Caco-2 (cell line): Measurements from ENCODE around the gene ZBTB34. TPM values are rescaled to one million over a fixed set of nuclear protein-coding genes. Genes with fewer than 3 reads are reported as not detected.

ENCODE experiments used
- BruUV-seq: library from RNA; stranded (reverse); fragments of 400-500 nt; replicated peaks from 2 replicates; lab custom pipeline; 2021; lab: Mats Ljungman, UMichigan
- CTCF ChIA-PET: fragments of 300-600 bp; sonication (Branson Sonifier 250); formaldehyde crosslinking; loops from one replicate; lab custom pipeline; 2022; ENCODE audit warnings: antibody characterized with exemption; lab: Charles Lee
- POLR2A ChIA-PET: fragments of 300-600 bp; sonication (Branson Sonifier 250); formaldehyde crosslinking; loops from one replicate; lab custom pipeline; 2022; ENCODE audit warnings: antibody characterized with exemption; lab: Charles Lee
- DNase-seq, 2 experiments: peaks; one replicate each; pipeline versions ENCODE4 v3.0.0 to v3.0.0-alpha.2; 2020 to 2022
- H3K27me3 ChIP-seq: replicated peaks from 2 replicates; pipeline ENCODE4 v1.6.0; 2011; ENCODE audit warnings: low read length; ENCODE audit not compliant: control insufficient read depth, insufficient read depth
- H3K36me3 ChIP-seq: 2 replicates; pipeline ENCODE4 v1.5.1; 2011; ENCODE audit warnings: low read length; ENCODE audit not compliant: control insufficient read depth, insufficient read depth
- H3K4me1 ChIP-seq: fragments of 250-450 bp; sonication (Bioruptor Pico); 2 replicates; pipeline ENCODE4 v1.5.1; 2020; ENCODE audit warnings: mild to moderate bottlenecking
- H3K4me3 ChIP-seq: 2 replicates; pipeline ENCODE4 v1.5.1; 2011; ENCODE audit warnings: low read depth, mild to moderate bottlenecking, control low read depth, low read length
- H3K9me3 ChIP-seq: fragments of 250-450 bp; sonication (Bioruptor Pico); 2 replicates; pipeline ENCODE4 v1.5.1; 2020; ENCODE audit warnings: mild to moderate bottlenecking, moderate library complexity
- H3K27ac Mint-ChIP-seq: one replicate; pipeline ENCODE4 v1.8.0; 2022; ENCODE audit warnings: mixed read lengths; ENCODE audit not compliant: unreplicated experiment
- H3K27me3 Mint-ChIP-seq: one replicate; pipeline ENCODE4 v1.8.0; 2022; ENCODE audit warnings: mixed read lengths; ENCODE audit not compliant: insufficient read depth, unreplicated experiment
- H3K36me3 Mint-ChIP-seq: one replicate; pipeline ENCODE4 v1.8.0; 2022; ENCODE audit warnings: mild to moderate bottlenecking, mixed read lengths; ENCODE audit not compliant: insufficient read depth, unreplicated experiment
- H3K4me1 Mint-ChIP-seq: one replicate; pipeline ENCODE4 v1.8.0; 2022; ENCODE audit warnings: low read depth, mixed read lengths; ENCODE audit not compliant: unreplicated experiment
- H3K4me3 Mint-ChIP-seq: one replicate; pipeline ENCODE4 v1.8.0; 2022; ENCODE audit warnings: mild to moderate bottlenecking, moderate library complexity, mixed read lengths; ENCODE audit not compliant: unreplicated experiment
- H3K9me3 Mint-ChIP-seq: one replicate; pipeline ENCODE4 v1.8.0; 2022; ENCODE audit warnings: mixed read lengths; ENCODE audit not compliant: unreplicated experiment
- CTCF ChIP-seq, 2 experiments: fragments of 200-600 bp in 1 of 2; IDR thresholded peaks; 1 replicate in 1 of 2; 2 replicates in 1 of 2; pipeline versions ENCODE4 v1.5.1 to v1.8.0; 2011 to 2022; ENCODE audit warnings: antibody characterized with exemption in 1 of 2, control low read depth in 1 of 2, inconsistent platforms in 1 of 2, low read depth in 1 of 2, low read length in 1 of 2, mild to moderate bottlenecking in 1 of 2, moderate library complexity in 1 of 2; ENCODE audit not compliant: insufficient read depth in 1 of 2, severe bottlenecking in 1 of 2, unreplicated experiment in 1 of 2
- intact Hi-C: fragments of 100-400 bp; cut with micrococcal nuclease; formaldehyde crosslinking; loops from one replicate; pipeline ENCODE4 v1.10.0; 2022; ENCODE audit not compliant: unreplicated experiment
- total RNA-seq: library from RNA; stranded (reverse); gene quantifications from 2 replicates; pipeline ENCODE4 v1.2.3, GENCODE V29; 2022

The ZBTB34 gene
- total RNA-seq, 1 experiment from 2014 or later = 17.1 TPM

GRCh38 chr9:126851286-126851880, 9.1 kb upstream of the ZBTB34 start:
- no peak for DNase-seq
- no peak overlapping the region for H3K4me3 ChIP-seq
- intact Hi-C loops = no loop called here
- no peaks in the 10 kb centered on the region; the same call in 1 of the 2 replicates for H3K27me3 ChIP-seq
- Mint-ChIP-seq H3K27ac (no peak overlapping the region), H3K9me3 (no peaks in the 10 kb centered on the region), H3K27me3 (no peaks in the 10 kb centered on the region), H3K4me1 (no peaks in the 10 kb centered on the region), H3K36me3 (peaks cover under 1% of the 10 kb centered on the region), H3K4me3 (no peak overlapping the region)
- POLR2A ChIA-PET = no interaction called here
- no TSS peak for BruUV-seq
- CTCF ChIA-PET = no interaction called here
- H3K4me1 ChIP-seq = no peaks in the 10 kb centered on the region
- no peaks in the 10 kb centered on the region for H3K36me3 ChIP-seq
- H3K9me3 ChIP-seq = no peaks in the 10 kb centered on the region
- TF ChIP-seq CTCF (IDR thresholded peaks at IDR 0.05; ENCODE audit: insufficient read depth in 1 of 2, low read depth in 1 of 2, low read length in 1 of 2, severe bottlenecking in 1 of 2, unreplicated experiment in 1 of 2) = no peak

- H3K4me1 ChIP-seq = no peaks in the 10 kb centered on the region
- ChIA-PET CTCF (interaction anchor here (0.6 kb wide), 1 partner anchor 11 kb away, joined by 3 read pairs; no protein-coding TSS in a partner anchor), POLR2A (interaction anchor here (0.6 kb wide), 1 partner anchor 32 kb away, joined by 14 read pairs; no protein-coding TSS in a partner anchor)
- Mint-ChIP-seq H3K4me3 (no peak overlapping the region), H3K4me1 (no peaks in the 10 kb centered on the region), H3K27me3 (no peaks in the 10 kb centered on the region), H3K9me3 (no peaks in the 10 kb centered on the region), H3K27ac (no peak overlapping the region), H3K36me3 (no peaks in the 10 kb centered on the region)
- TF ChIP-seq CTCF (IDR thresholded peaks at IDR 0.05; ENCODE audit: insufficient read depth in 1 of 2, low read depth in 1 of 2, low read length in 1 of 2, severe bottlenecking in 1 of 2, unreplicated experiment in 1 of 2) = no peak
- H3K9me3 ChIP-seq = no peaks in the 10 kb centered on the region
- no TSS peak for BruUV-seq
- no peaks in the 10 kb centered on the region; the same call in 1 of the 2 replicates for H3K27me3 ChIP-seq
- no peak overlapping the region for H3K4me3 ChIP-seq
- DNase-seq = no peak
- intact Hi-C loops = no loop called here
- H3K36me3 ChIP-seq = no peaks in the 10 kb centered on the region
Measured at GRCh38 chr9:126852086-126852688, 8.3 kb upstream of the ZBTB34 start.

GRCh38 chr9:126853667-126854066, 6.8 kb upstream of the ZBTB34 start:
- Mint-ChIP-seq H3K27ac (no peak overlapping the region), H3K4me1 (no peaks in the 10 kb centered on the region), H3K36me3 (no peaks in the 10 kb centered on the region), H3K27me3 (no peaks in the 10 kb centered on the region), H3K9me3 (no peaks in the 10 kb centered on the region), H3K4me3 (no peak overlapping the region)
- CTCF ChIA-PET = no interaction called here
- H3K36me3 ChIP-seq = no peaks in the 10 kb centered on the region
- POLR2A ChIA-PET = no interaction called here
- no peak overlapping the region for H3K4me3 ChIP-seq
- no peaks in the 10 kb centered on the region for H3K4me1 ChIP-seq
- BruUV-seq = no TSS peak
- no peak for TF ChIP-seq CTCF (IDR thresholded peaks at IDR 0.05; ENCODE audit: insufficient read depth in 1 of 2, low read depth in 1 of 2, low read length in 1 of 2, severe bottlenecking in 1 of 2, unreplicated experiment in 1 of 2)
- DNase-seq = no peak
- intact Hi-C loops = no loop called here
- H3K9me3 ChIP-seq = no peaks in the 10 kb centered on the region
- no peaks in the 10 kb centered on the region; the same call in 1 of the 2 replicates for H3K27me3 ChIP-seq
